Loucy (cell line): ENCODE results near the gene CEACAM16.
"Not testable (repeated sequence)": the region's sequence is repeated elsewhere in the genome, so short reads cannot be mapped to it uniquely, and the experiment has no call there.

ENCODE experiments used
- H2AFZ ChIP-seq: fragments of 200-600 bp; sonication (generic); 2 replicates; pipeline ENCODE4 v1.6.0; 2016; ENCODE audit warnings: antibody characterized with exemption, mild to moderate bottlenecking, low read length, moderate library complexity
- H3F3A ChIP-seq: fragments of 200-600 bp; 2 replicates; pipeline ENCODE4 v1.6.0; 2016; ENCODE audit warnings: antibody characterized with exemption, low read depth, mild to moderate bottlenecking
- H3K27me3 ChIP-seq: fragments of 200-600 bp; sonication (generic); 2 replicates; pipeline ENCODE4 v1.6.1; 2014; ENCODE audit warnings: low read length, mild to moderate bottlenecking; ENCODE audit not compliant: insufficient read depth, poor library complexity, severe bottlenecking
- H3K36me3 ChIP-seq: fragments of 200-600 bp; sonication (generic); 2 replicates; pipeline ENCODE4 v1.6.1; 2016; ENCODE audit warnings: low read length; ENCODE audit not compliant: insufficient read depth
- H3K4me1 ChIP-seq: fragments of 200-600 bp; sonication (generic); 2 replicates; pipeline ENCODE4 v1.5.1; 2014; ENCODE audit warnings: low read length, mild to moderate bottlenecking; ENCODE audit not compliant: insufficient read depth, poor library complexity, severe bottlenecking
- H3K4me2 ChIP-seq: fragments of 200-600 bp; sonication (generic); 2 replicates; pipeline ENCODE4 v1.6.0; 2014; ENCODE audit warnings: antibody characterized with exemption, low read length, low read depth, mild to moderate bottlenecking; ENCODE audit not compliant: poor library complexity, severe bottlenecking
- H3K4me3 ChIP-seq: fragments of 200-600 bp; sonication (generic); 2 replicates; pipeline ENCODE4 v1.5.1; 2014; ENCODE audit warnings: low read length, mild to moderate bottlenecking, mixed read lengths; ENCODE audit not compliant: poor library complexity, severe bottlenecking
- H3K79me2 ChIP-seq: fragments of 200-600 bp; sonication (generic); 2 replicates; pipeline ENCODE4 v1.6.1; 2014; ENCODE audit warnings: low read length; ENCODE audit not compliant: insufficient read depth
- H3K9ac ChIP-seq: fragments of 200-600 bp; sonication (generic); 2 replicates; pipeline ENCODE4 v1.6.0; 2014; ENCODE audit warnings: mild to moderate bottlenecking, low read depth, low read length, moderate library complexity; ENCODE audit not compliant: poor library complexity, severe bottlenecking
- H3K9me2 ChIP-seq: fragments of 200-600 bp; sonication (generic); replicated peaks from 2 replicates; pipeline ENCODE4 v1.6.1; 2016; ENCODE audit warnings: low read depth, low read length, mixed read lengths
- H3K9me3 ChIP-seq: fragments of 200-600 bp; sonication (generic); 2 replicates; pipeline ENCODE4 v1.6.1; 2014; ENCODE audit warnings: mild to moderate bottlenecking, antibody characterized with exemption, low read length, low read depth; ENCODE audit not compliant: insufficient read depth
- H4K20me1 ChIP-seq: fragments of 200-600 bp; sonication (generic); 2 replicates; pipeline ENCODE4 v1.6.0; 2014; ENCODE audit warnings: antibody characterized with exemption, low read length, mild to moderate bottlenecking; ENCODE audit not compliant: insufficient read depth, poor library complexity, severe bottlenecking
- EZH2phosphoT487 ChIP-seq: fragments of 200-600 bp; IDR thresholded peaks from 2 replicates; pipeline ENCODE4 v1.6.1; 2018; ENCODE audit warnings: antibody characterized with exemption, mild to moderate bottlenecking, moderate library complexity, borderline replicate concordance
- TF ChIP-seq, protein P1 (sequence below): fragments of 200-600 bp; sonication (generic); conservative IDR thresholded peaks from 2 replicates; pipeline ENCODE4 v1.5.1; 2014; ENCODE audit warnings: mild to moderate bottlenecking, antibody characterized with exemption, low read length

Gene CEACAM16

DNA sequence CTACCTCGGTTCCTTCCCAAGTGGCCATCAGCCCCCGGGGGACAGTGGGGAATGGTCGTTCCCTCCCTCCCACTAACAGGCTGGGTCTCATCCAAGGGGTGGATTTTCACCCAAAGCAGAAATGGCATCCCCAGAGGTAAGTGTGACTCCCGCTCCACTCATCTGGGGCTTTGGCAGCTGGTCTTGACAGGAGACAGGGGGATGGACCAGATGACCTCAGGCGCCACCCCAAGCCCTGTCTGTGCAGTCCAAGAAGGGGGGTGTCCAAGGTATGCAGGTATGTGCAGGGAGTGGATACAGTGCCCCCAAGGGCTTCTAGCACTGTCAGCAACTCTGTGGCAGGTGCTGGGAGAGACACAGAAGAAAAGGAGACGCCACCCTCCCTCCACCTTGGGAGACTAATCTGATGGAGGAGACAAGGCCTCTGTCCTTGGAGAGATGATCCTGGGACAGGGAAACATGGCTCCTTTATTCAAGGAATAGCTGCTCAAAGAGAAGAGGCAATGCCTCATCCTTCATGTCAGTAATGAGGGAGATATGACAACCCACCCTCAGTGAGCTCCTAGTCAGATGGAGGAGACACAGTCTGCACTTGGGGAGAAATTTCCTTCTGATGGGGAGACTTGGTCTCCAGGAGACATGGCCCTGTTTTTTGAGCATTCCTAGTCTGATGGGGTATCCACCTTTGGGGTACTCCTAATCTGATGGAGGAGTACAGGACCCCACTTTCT, 7.7 kb downstream of the CEACAM16 start:
- Histone ChIP-seq H3K4me2 (no peak overlapping the region), H2AFZ (no peak overlapping the region), H3K36me3 (no peaks in the 10 kb centered on the region), H3K4me1 (no peaks in the 10 kb centered on the region), H3K9me3 (no peaks in the 10 kb centered on the region), H4K20me1 (no peaks in the 10 kb centered on the region), H3K4me3 (no peak overlapping the region), H3K9me2 (no peaks in the 10 kb centered on the region), H3K9ac (no peak overlapping the region), H3K79me2 (no peaks in the 10 kb centered on the region), H3K27me3 (no peaks in the 10 kb centered on the region), H3F3A (no peaks in the 10 kb centered on the region)
- TF ChIP-seq EZH2phosphoT487 = no peak
- TF ChIP-seq, protein P1, sequence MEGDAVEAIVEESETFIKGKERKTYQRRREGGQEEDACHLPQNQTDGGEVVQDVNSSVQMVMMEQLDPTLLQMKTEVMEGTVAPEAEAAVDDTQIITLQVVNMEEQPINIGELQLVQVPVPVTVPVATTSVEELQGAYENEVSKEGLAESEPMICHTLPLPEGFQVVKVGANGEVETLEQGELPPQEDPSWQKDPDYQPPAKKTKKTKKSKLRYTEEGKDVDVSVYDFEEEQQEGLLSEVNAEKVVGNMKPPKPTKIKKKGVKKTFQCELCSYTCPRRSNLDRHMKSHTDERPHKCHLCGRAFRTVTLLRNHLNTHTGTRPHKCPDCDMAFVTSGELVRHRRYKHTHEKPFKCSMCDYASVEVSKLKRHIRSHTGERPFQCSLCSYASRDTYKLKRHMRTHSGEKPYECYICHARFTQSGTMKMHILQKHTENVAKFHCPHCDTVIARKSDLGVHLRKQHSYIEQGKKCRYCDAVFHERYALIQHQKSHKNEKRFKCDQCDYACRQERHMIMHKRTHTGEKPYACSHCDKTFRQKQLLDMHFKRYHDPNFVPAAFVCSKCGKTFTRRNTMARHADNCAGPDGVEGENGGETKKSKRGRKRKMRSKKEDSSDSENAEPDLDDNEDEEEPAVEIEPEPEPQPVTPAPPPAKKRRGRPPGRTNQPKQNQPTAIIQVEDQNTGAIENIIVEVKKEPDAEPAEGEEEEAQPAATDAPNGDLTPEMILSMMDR = no peak

DNA sequence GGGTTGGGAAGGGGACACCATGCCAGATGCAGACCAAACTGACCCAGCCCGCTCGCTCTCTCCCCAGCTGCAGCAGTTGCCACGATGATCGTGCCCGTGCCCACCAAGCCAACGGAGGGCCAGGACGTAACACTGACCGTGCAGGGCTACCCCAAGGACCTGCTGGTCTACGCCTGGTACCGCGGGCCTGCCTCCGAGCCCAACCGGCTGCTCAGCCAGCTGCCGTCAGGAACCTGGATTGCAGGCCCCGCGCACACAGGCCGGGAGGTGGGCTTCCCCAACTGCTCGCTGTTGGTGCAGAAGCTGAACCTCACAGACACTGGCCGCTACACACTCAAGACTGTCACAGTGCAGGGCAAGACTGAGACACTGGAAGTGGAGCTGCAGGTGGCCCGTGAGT, 8.8 kb downstream of the CEACAM16 start:
- no peaks in the 10 kb centered on the region for H3K79me2 ChIP-seq
- TF ChIP-seq EZH2phosphoT487 = no peak
- TF ChIP-seq, protein P1 = no peak
- H3K9ac ChIP-seq = no peak overlapping the region
- H3K27me3 ChIP-seq = no peaks in the 10 kb centered on the region
- H3K36me3 ChIP-seq = no peaks in the 10 kb centered on the region
- H3K4me3 ChIP-seq = no peak overlapping the region
- no peaks in the 10 kb centered on the region for H3K4me1 ChIP-seq
- no peaks in the 10 kb centered on the region for H3F3A ChIP-seq
- no peaks in the 10 kb centered on the region for H3K9me3 ChIP-seq
- no peak overlapping the region for H3K4me2 ChIP-seq
- H3K9me2 ChIP-seq = no peaks in the 10 kb centered on the region
- H2AFZ ChIP-seq = no peak overlapping the region
- no peaks in the 10 kb centered on the region for H4K20me1 ChIP-seq

DNA sequence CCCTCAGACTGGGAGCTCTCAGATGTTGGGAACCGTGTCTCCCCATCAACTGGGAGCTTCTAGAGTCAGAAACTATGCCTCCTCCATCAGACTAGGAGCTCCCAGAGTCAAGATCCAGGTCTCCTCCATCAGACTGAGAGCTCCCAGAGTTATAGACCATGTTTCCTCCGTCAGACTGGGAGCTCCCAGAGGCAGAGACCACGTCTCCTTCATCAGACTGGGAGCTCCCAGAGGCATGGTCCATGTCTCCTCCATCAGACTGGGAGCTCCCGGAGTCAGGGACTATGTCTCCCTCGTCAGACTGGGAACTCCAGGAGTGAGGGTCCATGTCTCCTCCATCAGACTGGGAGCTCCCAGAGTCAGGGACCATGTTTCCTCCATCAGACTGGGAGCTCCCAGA, 10.0 kb downstream of the CEACAM16 start:
- Histone ChIP-seq H3K9me3 (no peaks in the 10 kb centered on the region), H3K79me2 (no peaks in the 10 kb centered on the region), H3K27me3 (no peaks in the 10 kb centered on the region), H3F3A (no peaks in the 10 kb centered on the region), H3K4me2 (no peak overlapping the region), H4K20me1 (no peaks in the 10 kb centered on the region), H3K9me2 (no peaks in the 10 kb centered on the region), H3K4me3 (no peak overlapping the region), H3K36me3 (no peaks in the 10 kb centered on the region), H2AFZ (no peak overlapping the region), H3K4me1 (no peaks in the 10 kb centered on the region), H3K9ac (no peak overlapping the region)
- TF ChIP-seq, protein P1 = no peak
- no peak for TF ChIP-seq EZH2phosphoT487

DNA sequence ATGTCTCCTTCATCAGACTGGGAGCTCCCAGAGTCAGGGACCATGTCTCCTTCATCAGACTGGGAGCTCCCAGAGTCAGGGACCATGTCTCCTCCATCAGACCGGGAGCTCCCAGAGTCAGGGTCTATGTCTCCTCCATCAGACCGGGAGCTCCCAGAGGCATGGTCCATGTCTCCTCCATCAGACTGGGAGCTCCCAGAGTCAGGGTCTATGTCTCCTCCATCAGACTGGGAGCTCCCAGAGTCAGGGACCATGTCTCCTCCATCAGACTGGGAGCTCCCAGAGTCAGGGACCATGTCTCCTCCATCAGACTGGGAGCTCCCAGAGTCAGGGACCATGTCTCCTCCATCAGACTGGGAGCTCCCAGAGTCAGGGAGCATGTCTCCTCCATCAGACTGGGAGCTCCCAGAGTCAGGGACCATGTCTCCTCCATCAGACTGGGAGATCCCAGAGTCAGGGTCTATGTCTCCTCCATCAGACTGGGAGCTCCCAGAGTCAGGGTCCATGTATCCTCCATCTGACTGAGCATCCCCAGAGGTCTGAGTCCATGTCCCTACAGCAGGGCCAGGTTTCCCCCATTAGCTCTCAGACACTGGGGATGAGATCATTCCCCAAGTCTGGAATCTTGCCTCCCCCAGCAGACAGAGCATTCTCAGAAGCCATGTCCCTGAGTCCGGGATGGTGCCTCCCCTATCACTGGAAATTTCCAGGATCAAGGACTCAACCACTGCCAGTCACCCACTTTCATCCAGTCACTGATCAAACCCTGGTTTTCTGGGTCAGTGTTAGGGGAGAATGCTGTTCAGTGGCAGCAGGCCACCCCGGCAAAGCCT, 10.7 kb downstream of the CEACAM16 start:
- not testable (repeated sequence) for H2AFZ ChIP-seq, H3K27me3 ChIP-seq, H3K36me3 ChIP-seq, H4K20me1 ChIP-seq, H3K4me3 ChIP-seq, H3K79me2 ChIP-seq, H3F3A ChIP-seq, H3K9ac ChIP-seq, H3K4me1 ChIP-seq, H3K4me2 ChIP-seq, H3K9me2 ChIP-seq, H3K9me3 ChIP-seq
